Stimulated activated CD4-positive, alpha-beta T cell treated with anti-CD3 and anti-CD28 coated beads, Interleukin-2, amount 100 ng/mL, for 48 hours (primary cell): ENCODE measurements around the gene SUGT1.
A peak's percentile ranks its signal among the peaks of the same experiment; 100 is the strongest.
"Not testable (repeated sequence)": the region's sequence is repeated elsewhere in the genome, so short reads cannot be mapped to it uniquely, and the experiment has no call there.

Experiments used
- DNase-seq, 2 donors: peaks; one replicate each; pipeline ENCODE4 v3.0.0-alpha.2; 2020

SUGT1 gene

GRCh38 chr13:52670726-52671125 lies 18.1 kb downstream of the SUGT1 start:
- no peak for DNase-seq

GRCh38 chr13:52673465-52673864 lies 20.8 kb downstream of the SUGT1 start:
- DNase-seq: no peak

- no peak for DNase-seq
Observed at GRCh38 chr13:52677823-52678222, 25.2 kb downstream of the SUGT1 start.

- DNase-seq: not testable (repeated sequence)
Observed at GRCh38 chr13:52685806-52686205, 33.2 kb downstream of the SUGT1 start.

GRCh38 chr13:52686376-52686775 lies 33.7 kb downstream of the SUGT1 start:
- DNase-seq: no peak

GRCh38 chr13:52695856-52696255 lies 43.2 kb downstream of the SUGT1 start:
- DNase-seq: peak; percentile 3 to 9

GRCh38 chr13:52696566-52696965 lies 43.9 kb downstream of the SUGT1 start:
- DNase-seq: no peak

GRCh38 chr13:52701728-52702465 lies 49.3 kb downstream of the SUGT1 start:
- no peak for DNase-seq

GRCh38 chr13:52703482-52703881 lies 50.8 kb downstream of the SUGT1 start:
- DNase-seq: no peak

GRCh38 chr13:52706081-52706480 lies 53.4 kb downstream of the SUGT1 start:
- no peak for DNase-seq

- DNase-seq: no peak
Observed at GRCh38 chr13:52707375-52707774, 54.7 kb downstream of the SUGT1 start.

GRCh38 chr13:52708266-52708665 lies 55.6 kb downstream of the SUGT1 start:
- DNase-seq: not testable (repeated sequence)

GRCh38 chr13:52711286-52711685 lies 58.6 kb downstream of the SUGT1 start:
- no peak for DNase-seq

GRCh38 chr13:52712385-52712784 lies 59.7 kb downstream of the SUGT1 start:
- DNase-seq: no peak

GRCh38 chr13:52713894-52714293 lies 61.3 kb downstream of the SUGT1 start:
- no peak for DNase-seq

- not testable (repeated sequence) for DNase-seq
Observed at GRCh38 chr13:52720904-52721303, 68.3 kb downstream of the SUGT1 start.

- not testable (repeated sequence) for DNase-seq
Observed at GRCh38 chr13:52721356-52721755, 68.7 kb downstream of the SUGT1 start.

GRCh38 chr13:52723181-52723580 lies 70.5 kb downstream of the SUGT1 start:
- DNase-seq: no peak

- DNase-seq: no peak
Observed at GRCh38 chr13:52725302-52725701, 72.7 kb downstream of the SUGT1 start.

GRCh38 chr13:52726258-52726657 lies 73.6 kb downstream of the SUGT1 start:
- no peak for DNase-seq

- no peak for DNase-seq
Observed at GRCh38 chr13:52734075-52734623, 81.5 kb downstream of the SUGT1 start.

- DNase-seq: no peak
Observed at GRCh38 chr13:52736891-52737290, 84.3 kb downstream of the SUGT1 start.

GRCh38 chr13:52737451-52737850 lies 84.8 kb downstream of the SUGT1 start:
- no peak for DNase-seq

- no peak for DNase-seq
Observed at GRCh38 chr13:52737965-52738364, 85.3 kb downstream of the SUGT1 start.
